ENCODE results near the gene HIGD1C.

DNA sequence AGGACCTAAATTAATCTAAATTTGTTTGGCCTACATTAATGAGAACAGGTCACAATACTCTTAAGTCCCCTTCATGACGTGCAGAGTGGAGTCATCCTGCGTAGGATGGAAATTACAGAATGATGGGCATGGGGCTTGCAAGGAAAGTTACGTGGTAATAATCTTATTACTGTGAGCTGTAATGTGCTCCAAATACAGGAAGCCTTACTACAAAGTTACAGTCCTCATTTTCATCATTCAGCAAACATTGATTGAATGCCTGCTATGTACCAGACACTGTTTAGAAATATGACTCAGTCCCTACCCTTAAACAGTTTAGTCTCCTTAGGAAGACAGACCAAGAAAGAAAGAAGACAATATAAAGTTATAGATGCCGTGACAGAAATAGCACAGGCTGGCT is 9.4 kb downstream of the HIGD1C start:
- TF ChIP-seq, protein P1, sequence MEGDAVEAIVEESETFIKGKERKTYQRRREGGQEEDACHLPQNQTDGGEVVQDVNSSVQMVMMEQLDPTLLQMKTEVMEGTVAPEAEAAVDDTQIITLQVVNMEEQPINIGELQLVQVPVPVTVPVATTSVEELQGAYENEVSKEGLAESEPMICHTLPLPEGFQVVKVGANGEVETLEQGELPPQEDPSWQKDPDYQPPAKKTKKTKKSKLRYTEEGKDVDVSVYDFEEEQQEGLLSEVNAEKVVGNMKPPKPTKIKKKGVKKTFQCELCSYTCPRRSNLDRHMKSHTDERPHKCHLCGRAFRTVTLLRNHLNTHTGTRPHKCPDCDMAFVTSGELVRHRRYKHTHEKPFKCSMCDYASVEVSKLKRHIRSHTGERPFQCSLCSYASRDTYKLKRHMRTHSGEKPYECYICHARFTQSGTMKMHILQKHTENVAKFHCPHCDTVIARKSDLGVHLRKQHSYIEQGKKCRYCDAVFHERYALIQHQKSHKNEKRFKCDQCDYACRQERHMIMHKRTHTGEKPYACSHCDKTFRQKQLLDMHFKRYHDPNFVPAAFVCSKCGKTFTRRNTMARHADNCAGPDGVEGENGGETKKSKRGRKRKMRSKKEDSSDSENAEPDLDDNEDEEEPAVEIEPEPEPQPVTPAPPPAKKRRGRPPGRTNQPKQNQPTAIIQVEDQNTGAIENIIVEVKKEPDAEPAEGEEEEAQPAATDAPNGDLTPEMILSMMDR (IDR thresholded peaks at IDR 0.05; ENCODE audit: low read length), result no peak
- no peak for TF ChIP-seq EZH2 (IDR thresholded peaks at IDR 0.05; ENCODE audit: borderline replicate concordance, low read length)
